ENCODE measurements around the gene PLCD1. TPM values are rescaled to one million over a fixed set of nuclear protein-coding genes. Genes with fewer than 3 reads are reported as not detected.
"Not testable (repeated sequence)": the region's sequence is repeated elsewhere in the genome, so short reads cannot be mapped to it uniquely, and the experiment has no call there.

The PLCD1 gene
- total and polyA plus RNA-seq, 2 experiments from 2014 or later = 18.8 to 21.4 TPM

DNA sequence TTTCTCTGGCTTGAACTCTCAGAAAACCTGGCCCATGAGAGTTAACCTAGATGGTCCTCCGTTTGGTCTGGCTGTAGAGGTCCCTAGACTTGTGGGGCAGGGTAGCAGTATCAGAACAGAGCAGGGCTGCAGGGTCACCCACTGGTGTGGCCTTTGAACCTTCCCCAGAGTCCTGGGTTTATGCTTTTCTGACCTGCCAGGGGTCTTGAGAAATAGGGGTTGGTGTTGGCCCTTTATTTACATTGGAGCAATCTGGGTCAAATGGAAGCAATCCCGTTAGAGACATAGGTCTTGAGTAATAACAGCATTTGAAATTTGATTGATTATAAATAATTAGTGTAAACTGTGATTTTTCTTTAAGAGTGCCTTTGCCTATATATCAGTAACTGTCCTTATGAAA, 33.4 kb upstream of the PLCD1 start:
- Histone ChIP-seq H4K20me1 (ENCODE audit: insufficient read depth) (no peaks in the 10 kb centered on the region), H3K4me1 (ENCODE audit: insufficient read depth) (no peaks in the 10 kb centered on the region), H3K4me3 (no peak overlapping the region), H3K4me2 (ENCODE audit: unreplicated experiment) (no peak overlapping the region), H3K9ac (no peak overlapping the region), H3K79me2 (ENCODE audit: insufficient read depth) (no peaks in the 10 kb centered on the region), H3K27ac (no peak overlapping the region), H3K27me3 (replicated peaks; ENCODE audit: insufficient read depth) (peaks cover 10% of the 10 kb centered on the region), H3K9me3 (ENCODE audit: low read depth) (no peaks in the 10 kb centered on the region), H3F3A (ENCODE audit: insufficient read depth) (no peaks in the 10 kb centered on the region), H2AFZ (no peak overlapping the region), H3K36me3 (ENCODE audit: low read depth) (no peaks in the 10 kb centered on the region), H3K9me2 (ENCODE audit: insufficient read depth) (no peaks in the 10 kb centered on the region)
- in situ Hi-C loops (cut with MboI) = no loop called here
- 52 to 53% methylated on average over 2 of the region's 2 CpGs for WGBS, 2 experiments (ENCODE audit: low coverage in 1 of 2, low lambda C conversion rate in 2 of 2, missing lambda C conversion rate in 2 of 2)
- TF ChIP-seq EZH2phosphoT487 (IDR thresholded peaks at IDR 0.05; ENCODE audit: insufficient read depth, low read depth) (no peak), EZH2 (IDR thresholded peaks at IDR 0.05; ENCODE audit: insufficient read depth, poor library complexity, severe bottlenecking) (no peak)
- no peak for DNase-seq

DNA sequence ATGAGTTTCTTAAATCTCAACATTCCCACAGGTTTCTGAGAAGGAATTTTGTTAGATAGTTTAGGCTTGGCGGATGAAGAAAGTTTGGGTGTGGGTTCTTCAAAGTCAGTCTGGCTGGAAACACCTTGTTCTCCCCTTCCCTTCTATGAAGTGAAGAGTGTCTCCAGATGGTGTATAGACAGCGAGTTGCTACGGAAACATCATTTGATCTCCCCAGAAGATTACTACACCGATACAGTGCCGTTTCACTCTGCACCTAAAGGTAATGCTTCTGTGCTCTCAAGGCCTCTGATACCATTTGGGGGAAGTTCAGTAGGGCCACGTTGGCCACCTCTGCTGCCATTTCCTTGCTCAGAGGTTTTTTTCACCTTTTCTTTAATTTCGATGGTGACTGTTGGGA, 30.1 kb upstream of the PLCD1 start:
- no peak overlapping the region for H3K27ac ChIP-seq
- no peaks in the 10 kb centered on the region for H4K20me1 ChIP-seq (ENCODE audit: insufficient read depth)
- H3K4me1 ChIP-seq (ENCODE audit: insufficient read depth) = no peaks in the 10 kb centered on the region
- H3F3A ChIP-seq (ENCODE audit: insufficient read depth) = no peaks in the 10 kb centered on the region
- in situ Hi-C loops (cut with MboI) = no loop called here
- H2AFZ ChIP-seq = no peak overlapping the region
- no peak overlapping the region for H3K4me2 ChIP-seq (ENCODE audit: unreplicated experiment)
- no peak overlapping the region for H3K9ac ChIP-seq
- peaks cover 6% of the 10 kb centered on the region for H3K27me3 ChIP-seq (replicated peaks; ENCODE audit: insufficient read depth)
- no peaks in the 10 kb centered on the region for H3K79me2 ChIP-seq (ENCODE audit: insufficient read depth)
- 29 to 35% methylated on average over 7 of the region's 7 CpGs for WGBS, 2 experiments (ENCODE audit: low coverage in 1 of 2, low lambda C conversion rate in 2 of 2, missing lambda C conversion rate in 2 of 2)
- H3K4me3 ChIP-seq = no peak overlapping the region
- H3K9me2 ChIP-seq (ENCODE audit: insufficient read depth) = no peaks in the 10 kb centered on the region
- no peak for DNase-seq
- no peaks in the 10 kb centered on the region for H3K36me3 ChIP-seq (ENCODE audit: low read depth)
- no peak for TF ChIP-seq EZH2phosphoT487 (IDR thresholded peaks at IDR 0.05; ENCODE audit: insufficient read depth, low read depth)
- TF ChIP-seq EZH2 (IDR thresholded peaks at IDR 0.05; ENCODE audit: insufficient read depth, poor library complexity, severe bottlenecking) = no peak
- H3K9me3 ChIP-seq (ENCODE audit: low read depth) = no peaks in the 10 kb centered on the region

DNA sequence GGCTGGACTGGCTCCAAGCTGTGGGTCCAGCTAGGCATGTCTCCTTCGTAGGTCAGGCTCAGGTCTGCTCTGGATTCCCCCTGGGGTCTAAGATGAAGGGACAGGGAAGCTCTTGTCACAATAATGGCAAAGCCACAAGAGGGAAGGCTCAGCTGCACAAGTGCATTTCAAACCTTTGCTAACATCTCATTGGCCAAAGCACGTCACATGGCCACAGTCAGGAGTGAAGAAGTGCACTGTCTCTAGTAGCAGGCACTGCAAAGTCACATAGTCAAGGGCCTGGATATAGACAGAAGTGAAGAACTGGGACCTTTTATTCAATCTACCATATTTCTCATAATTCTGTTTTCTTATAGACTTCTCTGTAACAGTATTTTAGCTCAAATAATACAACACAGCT, 29.7 kb upstream of the PLCD1 start:
- no peaks in the 10 kb centered on the region for H3K9me3 ChIP-seq (ENCODE audit: low read depth)
- H3K79me2 ChIP-seq (ENCODE audit: insufficient read depth) = no peaks in the 10 kb centered on the region
- H3F3A ChIP-seq (ENCODE audit: insufficient read depth) = no peaks in the 10 kb centered on the region
- in situ Hi-C loops (cut with MboI) = no loop called here
- no peaks in the 10 kb centered on the region for H3K36me3 ChIP-seq (ENCODE audit: low read depth)
- H2AFZ ChIP-seq = no peak overlapping the region
- H4K20me1 ChIP-seq (ENCODE audit: insufficient read depth) = no peaks in the 10 kb centered on the region
- H3K27me3 ChIP-seq (replicated peaks; ENCODE audit: insufficient read depth) = peaks cover 6% of the 10 kb centered on the region
- H3K4me3 ChIP-seq = no peak overlapping the region
- H3K27ac ChIP-seq = no peak overlapping the region
- TF ChIP-seq EZH2phosphoT487 (IDR thresholded peaks at IDR 0.05; ENCODE audit: insufficient read depth, low read depth) (no peak), EZH2 (IDR thresholded peaks at IDR 0.05; ENCODE audit: insufficient read depth, poor library complexity, severe bottlenecking) (no peak)
- 37 to 38% methylated on average over 2 of the region's 2 CpGs for WGBS, 2 experiments (ENCODE audit: low coverage in 1 of 2, low lambda C conversion rate in 2 of 2, missing lambda C conversion rate in 2 of 2)
- H3K4me1 ChIP-seq (ENCODE audit: insufficient read depth) = no peaks in the 10 kb centered on the region
- no peak overlapping the region for H3K4me2 ChIP-seq (ENCODE audit: unreplicated experiment)
- no peaks in the 10 kb centered on the region for H3K9me2 ChIP-seq (ENCODE audit: insufficient read depth)
- DNase-seq = no peak
- H3K9ac ChIP-seq = no peak overlapping the region

DNA sequence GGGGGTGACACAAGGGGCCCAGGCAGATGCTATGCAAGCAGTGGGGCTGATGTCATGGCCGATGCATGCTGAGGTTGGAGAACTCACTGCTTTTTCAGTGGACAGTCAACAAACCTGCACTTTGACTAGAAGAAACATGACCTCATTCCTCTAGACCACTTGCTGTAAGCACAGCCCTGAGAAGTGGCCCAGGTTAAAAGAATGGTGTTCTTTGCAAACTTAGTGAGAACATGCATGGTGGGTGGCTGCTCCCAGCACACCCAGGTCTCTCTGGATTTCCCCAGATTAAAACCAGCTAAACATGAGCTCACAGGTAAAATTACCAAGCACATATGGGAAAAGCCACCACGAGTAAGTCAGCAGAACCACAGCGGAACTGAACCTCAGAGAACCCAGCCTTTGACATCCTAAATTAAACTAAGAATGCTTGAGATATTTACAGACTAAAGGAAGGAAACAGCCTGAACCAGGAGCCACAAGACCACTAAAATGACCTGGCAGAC, 25.1 kb upstream of the PLCD1 start:
- TF ChIP-seq EZH2phosphoT487 (IDR thresholded peaks at IDR 0.05; ENCODE audit: insufficient read depth, low read depth) (no peak), EZH2 (IDR thresholded peaks at IDR 0.05; ENCODE audit: insufficient read depth, poor library complexity, severe bottlenecking) (no peak)
- H3K27me3 ChIP-seq (replicated peaks; ENCODE audit: insufficient read depth) = 0 out of 2 replicates have a peak, but pooled peaks cover 6% of the 10 kb centered on the region
- 44 to 53% methylated on average over 3 of the region's 3 CpGs for WGBS, 2 experiments (ENCODE audit: low coverage in 1 of 2, low lambda C conversion rate in 2 of 2, missing lambda C conversion rate in 2 of 2)

DNA sequence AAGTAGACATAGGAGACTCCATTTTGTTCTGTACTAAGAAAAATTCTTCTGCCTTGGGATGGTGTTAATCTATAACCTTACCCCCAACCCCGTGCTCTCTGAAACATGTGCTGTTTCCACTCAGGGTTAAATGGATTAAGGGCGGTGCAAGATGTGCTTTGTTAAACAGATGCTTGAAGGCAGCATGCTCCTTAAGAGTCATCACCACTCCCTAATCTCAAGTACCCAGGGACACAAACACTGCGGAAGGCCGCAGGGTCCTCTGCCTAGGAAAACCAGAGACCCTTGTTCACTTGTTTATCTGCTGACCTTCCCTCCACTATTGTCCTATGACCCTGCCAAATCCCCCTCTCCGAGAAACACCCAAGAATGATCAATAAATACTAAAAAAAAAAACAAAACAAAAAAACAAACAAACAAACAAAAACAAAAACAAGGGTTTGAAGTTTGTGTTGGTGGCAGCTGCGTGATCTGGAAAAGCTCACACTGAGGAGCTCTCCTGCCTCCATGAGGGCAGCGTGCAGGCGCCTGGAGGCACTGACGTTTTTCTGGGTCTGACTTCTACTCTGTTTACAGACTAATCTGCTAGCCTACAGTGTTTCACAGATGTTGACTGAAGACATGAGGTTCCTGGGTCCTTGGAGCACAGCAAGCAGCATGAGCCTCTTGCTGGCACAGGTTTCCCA, 24.5 kb upstream of the PLCD1 start:
- H3K79me2 ChIP-seq (ENCODE audit: insufficient read depth); H3F3A ChIP-seq (ENCODE audit: insufficient read depth); in situ Hi-C loops (cut with MboI); H3K9ac ChIP-seq; H4K20me1 ChIP-seq (ENCODE audit: insufficient read depth); H3K27ac ChIP-seq; H3K4me2 ChIP-seq (ENCODE audit: unreplicated experiment); H3K36me3 ChIP-seq (ENCODE audit: low read depth); H2AFZ ChIP-seq; DNase-seq; H3K9me3 ChIP-seq (ENCODE audit: low read depth); H3K27me3 ChIP-seq (replicated peaks; ENCODE audit: insufficient read depth); H3K9me2 ChIP-seq (ENCODE audit: insufficient read depth); H3K4me3 ChIP-seq; H3K4me1 ChIP-seq (ENCODE audit: insufficient read depth): not testable (repeated sequence)
- WGBS, 2 experiments (ENCODE audit: low coverage in 1 of 2, low lambda C conversion rate in 2 of 2, missing lambda C conversion rate in 2 of 2) = 37 to 49% methylated on average over 7 of the region's 9 CpGs

More for the DNA sequence above, 25.1 kb upstream of the PLCD1 start:
- Histone ChIP-seq H3K9me3 (ENCODE audit: low read depth) (no peaks in the 10 kb centered on the region), H2AFZ (no peak overlapping the region), H4K20me1 (ENCODE audit: insufficient read depth) (no peaks in the 10 kb centered on the region), H3K27ac (no peak overlapping the region), H3K36me3 (ENCODE audit: low read depth) (no peaks in the 10 kb centered on the region), H3K9ac (no peak overlapping the region), H3K4me1 (ENCODE audit: insufficient read depth) (no peaks in the 10 kb centered on the region), H3K9me2 (ENCODE audit: insufficient read depth) (no peaks in the 10 kb centered on the region), H3K4me2 (ENCODE audit: unreplicated experiment) (no peak overlapping the region), H3K4me3 (no peak overlapping the region), H3K79me2 (ENCODE audit: insufficient read depth) (no peaks in the 10 kb centered on the region), H3F3A (ENCODE audit: insufficient read depth) (no peaks in the 10 kb centered on the region)
- in situ Hi-C loops (cut with MboI) = no loop called here
- DNase-seq = peak; percentile 16

DNA sequence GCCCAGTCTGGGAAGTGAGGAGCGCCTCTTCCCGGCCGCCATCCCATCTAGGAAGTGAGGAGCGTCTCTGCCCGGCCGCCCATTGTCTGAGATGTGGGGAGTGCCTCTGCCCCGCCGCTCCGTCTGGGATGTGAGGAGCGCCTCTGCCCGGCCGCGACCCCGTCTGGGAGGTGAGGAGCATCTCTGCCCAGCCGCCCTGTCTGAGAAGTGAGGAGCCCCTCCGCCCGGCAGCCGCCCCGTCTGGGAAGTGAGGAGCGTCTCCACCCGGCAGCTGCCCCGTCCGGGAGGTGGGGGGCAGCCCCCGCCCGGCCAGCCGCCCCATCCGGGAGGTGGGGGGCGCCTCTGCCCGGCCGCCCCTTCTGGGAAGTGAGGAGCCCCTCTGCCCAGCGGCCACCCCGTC, 23.8 kb upstream of the PLCD1 start:
- in situ Hi-C loops (cut with MboI) = not testable (repeated sequence)

More for the DNA sequence above, 23.8 kb upstream of the PLCD1 start:
- H3K4me1 ChIP-seq (ENCODE audit: insufficient read depth); H3K27ac ChIP-seq; H3K9ac ChIP-seq; H3K9me2 ChIP-seq (ENCODE audit: insufficient read depth); H3K9me3 ChIP-seq (ENCODE audit: low read depth); H3K79me2 ChIP-seq (ENCODE audit: insufficient read depth); H3K27me3 ChIP-seq (replicated peaks; ENCODE audit: insufficient read depth); H3F3A ChIP-seq (ENCODE audit: insufficient read depth); H2AFZ ChIP-seq; H4K20me1 ChIP-seq (ENCODE audit: insufficient read depth); H3K36me3 ChIP-seq (ENCODE audit: low read depth); H3K4me2 ChIP-seq (ENCODE audit: unreplicated experiment); DNase-seq; H3K4me3 ChIP-seq: not testable (repeated sequence)
- WGBS, 2 experiments (ENCODE audit: low coverage in 1 of 2, low lambda C conversion rate in 2 of 2, missing lambda C conversion rate in 2 of 2) = 86 to 90% methylated on average over 1 to 23 of the region's 32 CpGs

All from GM23248 (cell line).